Esophagus squamous epithelium (tissue), 5 donors: ENCODE data around the gene PPM1L. TPM values are rescaled to one million over a fixed set of nuclear protein-coding genes. Genes with fewer than 3 reads are reported as not detected.
A peak's percentile ranks its signal among the peaks of the same experiment; 100 is the strongest.

Experiments
- DNase-seq: peaks from one replicate; lab custom pipeline; 2025; lab: John Stamatoyannopoulos, UW
- H3K27ac ChIP-seq, 4 donors: fragments of 200-600 bp; sonication (generic); one replicate each; pipeline ENCODE4 v1.5.1; 2016 to 2019; ENCODE audit warnings: mild to moderate bottlenecking in 1 of 4
- H3K27me3 ChIP-seq, 4 donors: fragments of 200-600 bp; sonication (generic); 1 replicate in 3 of 4; 2 replicates in 1 of 4; pipeline versions ENCODE4 v1.5.1 to v1.6.0; 2017 to 2021; ENCODE audit warnings: antibody characterized with exemption in 1 of 4
- H3K36me3 ChIP-seq, 3 donors: fragments of 200-600 bp; sonication (generic); one replicate each; pipeline ENCODE4 v1.5.1; 2016 to 2019
- H3K4me1 ChIP-seq, 3 donors: fragments of 200-600 bp; sonication (generic); one replicate each; pipeline ENCODE4 v1.5.1; 2017 to 2019
- H3K4me3 ChIP-seq, 4 donors: fragments of 200-600 bp; sonication (generic); 1 replicate in 3 of 4; 2 replicates in 1 of 4; pipeline ENCODE4 v1.5.1; 2016 to 2019; ENCODE audit warnings: mild to moderate bottlenecking in 2 of 4, moderate library complexity in 1 of 4
- H3K9me3 ChIP-seq, 3 donors: fragments of 200-600 bp; sonication (generic); one replicate each; pipeline ENCODE4 v1.5.1; 2016 to 2019
- CTCF ChIP-seq, 6 experiments: fragments of 450-650 bp in 4 of 6; fragments of 200-600 bp in 2 of 6; sonication (generic) in 2 of 6; IDR thresholded peaks; one replicate each; pipeline ENCODE4 v1.5.1; 2016 to 2019; ENCODE audit warnings: antibody characterized with exemption in 6 of 6, mild to moderate bottlenecking in 4 of 6, moderate library complexity in 4 of 6
- POLR2A ChIP-seq, 4 donors: fragments of 450-650 bp; IDR thresholded peaks; one replicate each; pipeline ENCODE4 v1.6.1; 2017; ENCODE audit warnings: antibody characterized with exemption in 4 of 4, mild to moderate bottlenecking in 4 of 4, moderate library complexity in 3 of 4
- WGBS, 2 donors: methylation state at CpG; one replicate each; pipeline ENCODE4 v1.1.5; 2018; 5-methylcytosine and 5-hydroxymethylcytosine counted together
- intact Hi-C: fragments of 100-400 bp; cut with DNase I; formaldehyde crosslinking; loops from one replicate; pipeline ENCODE4 v1.15.0; 2022
- total RNA-seq, 4 donors: library from RNA; depleted of rRNA; stranded (reverse); fragments of >200 nt; gene quantifications; one replicate each; pipeline ENCODE4 v1.1.0, GENCODE V29; 2016
- donor health status: DM: yes; HTN: yes; CAD: no.

PPM1L gene
- total RNA-seq, 4 donors from 2014 or later, result 9.1 to 18.1 (median 12.1) TPM

GRCh38 chr3:160720123-160720746 is 35.8 kb upstream of the PPM1L start:
- DNase-seq, result no peak
- WGBS, 2 donors, result 38 to 53% methylated on average over 1 to 5 of the region's 5 CpGs
- TF ChIP-seq CTCF (IDR thresholded peaks at IDR 0.05), result peak in 1 of 6 experiments; percentile 22
- no peak for TF ChIP-seq POLR2A (IDR thresholded peaks at IDR 0.05)

GRCh38 chr3:160722331-160722730 is 33.7 kb upstream of the PPM1L start:
- 73 to 76% methylated on average over 2 of the region's 2 CpGs for WGBS, 2 donors
- intact Hi-C loops, result no loop called here

More at GRCh38 chr3:160720123-160720746, 35.8 kb upstream of the PPM1L start:
- intact Hi-C loops, result no loop called here
- Histone ChIP-seq H3K27me3 (no peaks in the 10 kb centered on the region), H3K27ac (no peak overlapping the region), H3K4me3 (no peak overlapping the region), H3K4me1 (no peaks in the 10 kb centered on the region), H3K9me3 (no peaks in the 10 kb centered on the region), H3K36me3 (no peaks in the 10 kb centered on the region)

GRCh38 chr3:160725338-160725737 is 30.7 kb upstream of the PPM1L start:
- no peak for DNase-seq
- intact Hi-C loops, result no loop called here
- Histone ChIP-seq H3K9me3 (no peaks in the 10 kb centered on the region), H3K4me3 (no peak overlapping the region), H3K27ac (no peak overlapping the region), H3K4me1 (no peaks in the 10 kb centered on the region), H3K36me3 (no peaks in the 10 kb centered on the region), H3K27me3 (no peaks in the 10 kb centered on the region)
- TF ChIP-seq CTCF (IDR thresholded peaks at IDR 0.05) (no peak), POLR2A (IDR thresholded peaks at IDR 0.05) (no peak)
- WGBS, 2 donors, result 50 to 52% methylated on average over 2 of the region's 2 CpGs

More at GRCh38 chr3:160722331-160722730, 33.7 kb upstream of the PPM1L start:
- no peaks in the 10 kb centered on the region for H3K27me3 ChIP-seq
- TF ChIP-seq POLR2A (IDR thresholded peaks at IDR 0.05), result no peak
- no peak for TF ChIP-seq CTCF (IDR thresholded peaks at IDR 0.05)
- no peak overlapping the region for H3K27ac ChIP-seq
- no peak for DNase-seq
- no peaks in the 10 kb centered on the region for H3K9me3 ChIP-seq
- no peaks in the 10 kb centered on the region for H3K36me3 ChIP-seq
- H3K4me3 ChIP-seq, result no peak overlapping the region
- no peaks in the 10 kb centered on the region for H3K4me1 ChIP-seq

- 17 to 38% methylated on average over 1 of the region's 1 CpG for WGBS, 2 donors
- Histone ChIP-seq H3K36me3 (no peaks in the 10 kb centered on the region), H3K4me3 (no peak overlapping the region), H3K27me3 (no peaks in the 10 kb centered on the region), H3K9me3 (no peaks in the 10 kb centered on the region), H3K27ac (no peak overlapping the region), H3K4me1 (no peaks in the 10 kb centered on the region)
- no peak for DNase-seq
- intact Hi-C loops, result no loop called here
- no peak for TF ChIP-seq CTCF (IDR thresholded peaks at IDR 0.05)
- TF ChIP-seq POLR2A (IDR thresholded peaks at IDR 0.05), result no peak
Measured at GRCh38 chr3:160735826-160736225, 20.2 kb upstream of the PPM1L start.

- intact Hi-C loops, result no loop called here
- Histone ChIP-seq H3K4me3 (no peak overlapping the region), H3K9me3 (no peaks in the 10 kb centered on the region), H3K36me3 (no peaks in the 10 kb centered on the region), H3K27ac (no peak overlapping the region), H3K27me3 (no peaks in the 10 kb centered on the region), H3K4me1 (no peaks in the 10 kb centered on the region)
- DNase-seq, result no peak
- TF ChIP-seq CTCF (IDR thresholded peaks at IDR 0.05) (no peak), POLR2A (IDR thresholded peaks at IDR 0.05) (no peak)
- WGBS, 2 donors, result 56 to 78% methylated on average over 2 of the region's 2 CpGs
Measured at GRCh38 chr3:160738048-160738447, 18.0 kb upstream of the PPM1L start.
